ENCODE data around the gene TTLL1. TPM values are rescaled to one million over a fixed set of nuclear protein-coding genes. Genes with fewer than 3 reads are reported as not detected.

TTLL1 gene
- total and polyA plus RNA-seq, 2 of the 4 experiments (the other 2 are of a cell fraction), result 10.8 to 13.2 TPM

DNA sequence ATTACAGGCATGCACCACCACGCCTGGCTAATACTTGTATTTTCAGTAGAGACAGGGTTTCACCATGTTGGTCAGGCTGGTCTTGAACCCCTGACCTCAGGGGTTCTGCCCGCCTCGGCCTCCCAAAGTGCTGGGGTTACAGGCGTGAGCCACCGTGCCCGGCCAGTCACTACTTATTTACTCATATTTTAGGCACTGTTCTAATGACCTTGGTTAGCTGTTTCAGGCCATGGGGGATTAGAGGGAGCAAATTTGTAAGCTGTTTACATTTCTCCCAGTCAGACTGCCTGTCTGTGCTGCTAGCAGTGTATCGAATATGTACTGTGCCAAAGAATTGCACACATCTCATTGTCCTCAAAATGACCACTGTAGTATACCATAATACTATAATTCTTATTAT, 41.6 kb downstream of the TTLL1 start:
- Histone ChIP-seq H2BK5ac (ENCODE audit: low read depth, low read length, poor library complexity, severe bottlenecking) (no peak overlapping the region), H3K9ac (ENCODE audit: low read depth, low read length) (no peak overlapping the region), H2AFZ (replicated peaks; ENCODE audit: low read length, poor library complexity) (no peak overlapping the region), H3K4me3 (ENCODE audit: insufficient read depth, low read depth, low read length) (no peak overlapping the region), H3K4me1 (ENCODE audit: control insufficient read depth, insufficient read depth, low read length) (no peaks in the 10 kb centered on the region), H3K18ac (ENCODE audit: low read depth, low read length) (no peak overlapping the region), H3K4me2 (ENCODE audit: low read depth, low read length) (no peak overlapping the region), H2AK5ac (ENCODE audit: low read depth, low read length) (no peak overlapping the region), H3K36me3 (ENCODE audit: control insufficient read depth, insufficient read depth, low read length) (peaks cover 14% of the 10 kb centered on the region), H3K9me1 (ENCODE audit: insufficient read depth, low read length) (peaks cover 3% of the 10 kb centered on the region; the same call in 1 of the 2 replicates), H4K20me1 (ENCODE audit: insufficient read depth, low read length) (no peaks in the 10 kb centered on the region), H3K27me3 (ENCODE audit: control insufficient read depth, insufficient read depth, low read length) (no peaks in the 10 kb centered on the region), H4K5ac (ENCODE audit: low read depth, low read length) (no peak overlapping the region), H4K91ac (ENCODE audit: insufficient read depth, low read depth, low read length) (no peak overlapping the region), H2BK15ac (ENCODE audit: low read depth, low read length) (no peak overlapping the region), H3K9me3 (ENCODE audit: control insufficient read depth, insufficient read depth, low read length) (no peaks in the 10 kb centered on the region), H2BK20ac (ENCODE audit: low read depth, low read length) (no peak overlapping the region), H2AK9ac (replicated peaks; ENCODE audit: low read depth, low read length, poor library complexity) (no peak overlapping the region), H3K27ac (ENCODE audit: insufficient read depth, low read length) (no peak overlapping the region), H3K23ac (ENCODE audit: low read depth, low read length) (no peak overlapping the region), H3K79me1 (ENCODE audit: low read depth in 1 of 2, low read length in 2 of 2) (no peaks in the 10 kb centered on the region), H2BK120ac (ENCODE audit: low read depth, low read length) (no peak overlapping the region), H3K56ac (ENCODE audit: extremely low read depth, insufficient read depth, low read length) (no peak overlapping the region), H3K4ac (ENCODE audit: low read depth, low read length) (no peak overlapping the region), H4K8ac (ENCODE audit: low read depth in 2 of 2, low read length in 2 of 2) (no peak overlapping the region), H3K14ac (replicated peaks; ENCODE audit: low read depth, low read length) (no peak overlapping the region)
- in situ Hi-C loops (cut with MboI; ENCODE audit: low sequenced_read_pairs) (no loop called here), intact Hi-C loops (cut with micrococcal nuclease) (no loop called here), dilution Hi-C loops (cut with HindIII; ENCODE audit: low sequenced_read_pairs, unreplicated experiment) (no loop called here)
- TF ChIP-seq MXI1 (IDR thresholded peaks at IDR 0.05; ENCODE audit: borderline replicate concordance, low read depth, low read length), result no peak
- TF ChIP-seq, protein P1, sequence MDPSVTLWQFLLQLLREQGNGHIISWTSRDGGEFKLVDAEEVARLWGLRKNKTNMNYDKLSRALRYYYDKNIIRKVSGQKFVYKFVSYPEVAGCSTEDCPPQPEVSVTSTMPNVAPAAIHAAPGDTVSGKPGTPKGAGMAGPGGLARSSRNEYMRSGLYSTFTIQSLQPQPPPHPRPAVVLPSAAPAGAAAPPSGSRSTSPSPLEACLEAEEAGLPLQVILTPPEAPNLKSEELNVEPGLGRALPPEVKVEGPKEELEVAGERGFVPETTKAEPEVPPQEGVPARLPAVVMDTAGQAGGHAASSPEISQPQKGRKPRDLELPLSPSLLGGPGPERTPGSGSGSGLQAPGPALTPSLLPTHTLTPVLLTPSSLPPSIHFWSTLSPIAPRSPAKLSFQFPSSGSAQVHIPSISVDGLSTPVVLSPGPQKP (IDR thresholded peaks at IDR 0.05; ENCODE audit: borderline replicate concordance, low read depth, low read length), result no peak
- no peak for TF ChIP-seq CEBPB (IDR thresholded peaks at IDR 0.05; ENCODE audit: low read depth, low read length)
- no peak for TF ChIP-seq RFX5 (IDR thresholded peaks at IDR 0.05; ENCODE audit: low read depth, low read length)
- no peak for TF ChIP-seq MAZ (IDR thresholded peaks at IDR 0.05; ENCODE audit: borderline replicate concordance, low read depth, low read length)
- TF ChIP-seq RAD21 (IDR thresholded peaks at IDR 0.05; ENCODE audit: low read length), result no peak
- TF ChIP-seq RCOR1 (IDR thresholded peaks at IDR 0.05; ENCODE audit: insufficient replicate concordance, low read length), result no peak
- TF ChIP-seq SMC3 (IDR thresholded peaks at IDR 0.05; ENCODE audit: low read depth, low read length), result no peak
- TF ChIP-seq NFE2L2 (IDR thresholded peaks at IDR 0.05; ENCODE audit: low read depth, low read length), result no peak
- no peak for TF ChIP-seq MAFK (IDR thresholded peaks at IDR 0.05; ENCODE audit: low read depth, low read length)
- TF ChIP-seq BHLHE40 (IDR thresholded peaks at IDR 0.05; ENCODE audit: low read depth, low read length), result no peak
- TF ChIP-seq FOS (IDR thresholded peaks at IDR 0.05; ENCODE audit: low read depth, low read length), result no peak
- peak; percentile 59 for ATAC-seq (ENCODE audit: low read depth)
- ChIA-PET POLR2A (ENCODE audit: unreplicated experiment) (no interaction called here), CTCF (interaction anchor here (0.6 kb wide), 1 partner anchor 19 kb away, joined by 3 read pairs; no protein-coding TSS in a partner anchor)
- BruUV-seq (replicated peaks), result no TSS peak
- no CpG with 5 or more reads among the region's 7 CpGs for WGBS, 2 experiments (ENCODE audit: extremely low coverage in 2 of 2, insufficient read length in 1 of 2)
- no peak for DNase-seq
